Activated CD4-positive, alpha-beta T cell treated with anti-CD3 and anti-CD28 coated beads for 36 hours (primary cell): ENCODE measurements around the gene CAST. TPM values are rescaled to one million over a fixed set of nuclear protein-coding genes. Genes with fewer than 3 reads are reported as not detected.

ENCODE experiments used
- ATAC-seq: fragments of 200-7000 bp; cut with Tn5 transposase; one replicate; pipeline ENCODE4 v1.10.0; 2021; ENCODE audit warnings: mild to moderate bottlenecking, moderate library complexity
- CTCF ChIA-PET: fragments of 350-600 bp; sonication (Branson Sonifier 250); formaldehyde crosslinking; loops from one replicate; lab custom pipeline; 2021; ENCODE audit warnings: antibody characterized with exemption; lab: Charles Lee
- POLR2A ChIA-PET: fragments of 350-600 bp; sonication (Branson Sonifier 250); formaldehyde crosslinking; loops from one replicate; lab custom pipeline; 2021; ENCODE audit warnings: antibody characterized with exemption, inconsistent platforms; lab: Charles Lee
- DNase-seq: peaks from one replicate; pipeline ENCODE4 v3.0.0-alpha.2; 2020
- H3K27ac Mint-ChIP-seq: one replicate; pipeline ENCODE4 v1.8.0; 2021; ENCODE audit warnings: mixed read lengths
- H3K27me3 Mint-ChIP-seq: one replicate; pipeline ENCODE4 v1.8.0; 2021; ENCODE audit warnings: mixed read lengths
- H3K36me3 Mint-ChIP-seq: one replicate; pipeline ENCODE4 v1.8.0; 2021; ENCODE audit warnings: low read depth, mixed read lengths
- H3K4me1 Mint-ChIP-seq: one replicate; pipeline ENCODE4 v1.8.0; 2021; ENCODE audit warnings: mixed read lengths
- H3K4me3 Mint-ChIP-seq: one replicate; pipeline ENCODE4 v1.8.0; 2021; ENCODE audit warnings: mild to moderate bottlenecking, moderate library complexity, mixed read lengths
- H3K9me3 Mint-ChIP-seq: one replicate; pipeline ENCODE4 v1.8.0; 2021; ENCODE audit warnings: low read depth, mixed read lengths
- intact Hi-C, 2 experiments: fragments of 100-400 bp; cut with DNase I in 1 of 2; cut with micrococcal nuclease in 1 of 2; formaldehyde crosslinking; loops; one replicate each; pipeline versions ENCODE4 v1.14.2 to v1.15.1; 2022 to 2024; cut with DNase I, micrococcal nuclease
- total RNA-seq, 2 experiments: library from RNA; stranded (reverse); gene quantifications; one replicate each; pipeline ENCODE4 v1.2.3, GENCODE V29; 2021

Gene CAST
- total RNA-seq, 2 experiments from 2014 or later, result 136 to 211 TPM

DNA sequence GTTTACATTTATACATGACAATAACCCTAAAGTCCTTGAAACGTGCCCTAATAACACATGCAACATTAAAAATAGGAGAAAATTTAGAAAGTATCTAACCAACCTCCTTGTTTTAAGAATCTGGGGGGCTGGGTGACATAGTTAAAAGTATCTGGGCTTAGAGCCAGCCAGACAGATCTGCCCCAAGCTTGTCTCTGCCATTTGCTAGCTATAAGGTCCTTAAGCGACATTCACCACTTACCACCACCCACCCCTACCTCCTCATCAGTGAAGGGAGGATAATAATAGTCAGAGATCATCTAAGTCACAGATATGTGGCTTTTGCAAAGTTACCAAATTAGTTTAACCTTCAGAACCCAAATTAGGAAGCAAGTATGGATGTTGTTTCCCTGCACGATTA, 33.8 kb upstream of the CAST start:
- ChIA-PET CTCF (no interaction called here), POLR2A (no interaction called here)
- peaks cover 5% of the 10 kb centered on the region for H3K4me1 Mint-ChIP-seq
- no peak overlapping the region for H3K27ac Mint-ChIP-seq
- no peaks in the 10 kb centered on the region for H3K27me3 Mint-ChIP-seq
- intact Hi-C loops, result loop anchor here in 1 of 2 experiments (10.0 kb wide), 1 partner anchor 396 kb away; no protein-coding TSS in a partner anchor
- H3K9me3 Mint-ChIP-seq, result no peaks in the 10 kb centered on the region
- DNase-seq (no peak), ATAC-seq (no peak)
- no peak overlapping the region for H3K4me3 Mint-ChIP-seq
- H3K36me3 Mint-ChIP-seq, result no peaks in the 10 kb centered on the region

DNA sequence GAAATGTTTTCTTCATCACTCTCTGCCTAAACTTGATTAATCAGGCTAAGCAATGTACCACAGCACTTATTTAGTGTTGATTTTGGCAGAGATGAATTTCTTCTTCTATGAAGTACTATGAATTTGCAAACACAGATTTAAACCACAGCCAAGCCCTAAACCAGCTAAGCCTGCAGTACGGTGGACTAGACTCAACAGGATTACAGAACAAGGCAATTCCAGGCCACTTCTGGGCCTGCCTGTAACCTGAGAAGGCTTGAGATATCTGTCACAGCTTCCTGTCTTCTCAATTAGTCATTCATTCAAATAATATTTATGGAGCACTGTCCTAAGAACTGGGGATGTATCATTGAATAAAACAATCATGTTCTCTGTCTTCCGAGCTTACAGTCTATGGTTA, 32.4 kb upstream of the CAST start:
- H3K4me3 Mint-ChIP-seq, result no peak overlapping the region
- peaks cover 5% of the 10 kb centered on the region for H3K4me1 Mint-ChIP-seq
- POLR2A ChIA-PET, result no interaction called here
- H3K27ac Mint-ChIP-seq, result no peak overlapping the region
- CTCF ChIA-PET, result interaction anchor here (1.1 kb wide), 2 partner anchors 42 to 58 kb away, joined by 3 read pairs; no protein-coding TSS in a partner anchor
- intact Hi-C loops, result loop anchor here in 1 of 2 experiments (10.0 kb wide), 1 partner anchor 395 kb away; no protein-coding TSS in a partner anchor
- peaks cover 6% of the 10 kb centered on the region for H3K27me3 Mint-ChIP-seq
- DNase-seq (no peak), ATAC-seq (no peak)
- no peaks in the 10 kb centered on the region for H3K36me3 Mint-ChIP-seq
- H3K9me3 Mint-ChIP-seq, result no peaks in the 10 kb centered on the region

DNA sequence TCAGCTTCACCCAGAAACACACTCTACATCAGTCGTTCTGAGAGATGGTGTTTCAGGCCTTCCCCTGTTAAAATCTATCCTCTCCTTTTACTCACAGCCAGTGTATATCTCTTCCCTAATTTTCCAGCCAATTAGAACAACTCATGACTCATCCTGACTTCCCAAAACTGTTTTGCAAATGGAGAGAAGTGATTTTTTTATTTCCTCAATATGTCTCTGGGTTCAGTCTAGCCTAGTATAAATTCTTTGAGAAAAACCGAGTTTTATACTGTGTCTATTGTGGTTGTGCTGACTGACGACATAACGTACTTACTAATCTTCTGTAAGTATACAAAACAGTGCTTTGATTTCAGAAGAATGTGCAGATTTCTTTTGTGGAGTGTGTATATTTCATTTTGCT, 28.4 kb upstream of the CAST start:
- no peak for DNase-seq
- Mint-ChIP-seq H3K36me3 (no peaks in the 10 kb centered on the region), H3K27me3 (peaks cover 11% of the 10 kb centered on the region), H3K27ac (no peak overlapping the region), H3K4me1 (no peaks in the 10 kb centered on the region), H3K9me3 (no peaks in the 10 kb centered on the region), H3K4me3 (no peak overlapping the region)
- ChIA-PET POLR2A (no interaction called here), CTCF (no interaction called here)
- intact Hi-C loops, result no loop called here
- ATAC-seq, result no peak

DNA sequence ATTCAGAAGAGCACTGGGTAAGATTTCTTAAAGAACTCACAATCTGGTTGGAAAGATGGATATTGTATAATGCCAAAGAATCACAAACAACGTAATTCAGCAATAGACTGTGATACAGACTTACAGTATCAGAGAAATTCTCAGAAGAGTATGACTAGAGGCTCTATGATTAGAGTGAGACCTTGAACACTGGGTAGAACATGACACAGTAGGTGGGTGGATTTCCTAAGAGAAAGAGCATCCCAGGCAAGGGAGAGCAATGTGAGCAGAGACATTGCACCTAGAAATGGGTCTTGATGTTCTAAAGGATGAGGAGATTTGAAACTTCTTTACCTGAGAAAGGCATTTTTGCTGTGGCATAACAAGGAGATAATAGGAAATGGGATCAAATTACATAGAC, 27.3 kb upstream of the CAST start:
- Mint-ChIP-seq H3K36me3 (no peaks in the 10 kb centered on the region), H3K27me3 (peaks cover 11% of the 10 kb centered on the region), H3K4me1 (no peaks in the 10 kb centered on the region), H3K9me3 (no peaks in the 10 kb centered on the region), H3K4me3 (no peak overlapping the region), H3K27ac (no peak overlapping the region)
- POLR2A ChIA-PET, result no interaction called here
- intact Hi-C loops, result no loop called here
- no peak for ATAC-seq
- no peak for DNase-seq
- CTCF ChIA-PET, result interaction anchor here (0.9 kb wide), 1 partner anchor 11 kb away, joined by 3 read pairs; no protein-coding TSS in a partner anchor

DNA sequence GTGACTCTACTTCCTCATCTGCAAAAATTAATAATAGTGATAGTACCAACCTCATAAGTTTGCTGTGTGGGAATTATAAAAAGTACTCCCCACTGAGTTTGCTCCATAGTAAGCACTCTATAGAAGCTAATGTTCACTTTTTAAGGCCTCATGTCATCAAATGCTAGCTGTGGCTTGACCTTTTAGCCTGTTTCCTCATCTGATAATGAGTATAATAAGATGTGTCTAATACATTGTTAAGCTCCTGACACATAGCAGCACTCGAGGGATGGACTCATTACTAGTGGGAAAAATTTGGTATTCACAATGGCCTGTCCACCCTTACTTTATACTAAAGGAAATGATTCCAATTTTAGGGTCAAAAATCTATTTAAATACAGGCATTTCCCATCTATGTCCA, 26.1 kb upstream of the CAST start:
- intact Hi-C loops, result no loop called here
- H3K27ac Mint-ChIP-seq, result no peak overlapping the region
- no peak for ATAC-seq
- peaks cover 11% of the 10 kb centered on the region for H3K27me3 Mint-ChIP-seq
- H3K4me3 Mint-ChIP-seq, result no peak overlapping the region
- ChIA-PET POLR2A (interaction anchor here (0.7 kb wide), 1 partner anchor 22 kb away, joined by 3 read pairs; no protein-coding TSS in a partner anchor), CTCF (interaction anchor here (0.9 to 2.0 kb wide), 2 partner anchors 12 to 22 kb away, joined by 3 to 8 read pairs; no protein-coding TSS in a partner anchor)
- DNase-seq, result no peak
- H3K36me3 Mint-ChIP-seq, result no peaks in the 10 kb centered on the region
- no peaks in the 10 kb centered on the region for H3K9me3 Mint-ChIP-seq
- H3K4me1 Mint-ChIP-seq, result no peaks in the 10 kb centered on the region

DNA sequence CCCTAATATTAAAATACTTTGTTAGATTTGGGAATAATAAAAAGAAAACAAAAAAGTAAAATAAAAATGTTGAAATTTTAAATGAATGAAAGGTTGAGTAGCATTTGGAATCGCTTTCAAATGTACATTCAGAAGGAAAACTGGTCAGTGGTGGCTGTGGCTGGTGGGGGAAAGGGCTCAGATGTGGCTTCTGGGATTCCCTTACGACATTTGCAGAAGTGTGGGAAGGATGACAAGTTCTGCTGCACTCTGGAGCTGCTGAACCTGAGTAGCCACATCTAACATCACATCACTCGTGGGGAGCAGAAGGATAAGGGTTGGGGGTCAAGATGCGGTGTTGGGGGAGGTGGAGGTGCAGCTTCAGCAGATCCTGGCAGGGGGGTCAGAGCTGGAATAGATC, 25.6 kb upstream of the CAST start:
- ChIA-PET CTCF (interaction anchor here (2.0 kb wide), 1 partner anchor 22 kb away, joined by 8 read pairs; no protein-coding TSS in a partner anchor), POLR2A (no interaction called here)
- H3K36me3 Mint-ChIP-seq, result no peaks in the 10 kb centered on the region
- DNase-seq, result no peak
- H3K9me3 Mint-ChIP-seq, result no peaks in the 10 kb centered on the region
- peaks cover 12% of the 10 kb centered on the region for H3K27me3 Mint-ChIP-seq
- ATAC-seq, result no peak
- intact Hi-C loops, result no loop called here
- no peak overlapping the region for H3K4me3 Mint-ChIP-seq
- H3K4me1 Mint-ChIP-seq, result no peaks in the 10 kb centered on the region
- H3K27ac Mint-ChIP-seq, result no peak overlapping the region

DNA sequence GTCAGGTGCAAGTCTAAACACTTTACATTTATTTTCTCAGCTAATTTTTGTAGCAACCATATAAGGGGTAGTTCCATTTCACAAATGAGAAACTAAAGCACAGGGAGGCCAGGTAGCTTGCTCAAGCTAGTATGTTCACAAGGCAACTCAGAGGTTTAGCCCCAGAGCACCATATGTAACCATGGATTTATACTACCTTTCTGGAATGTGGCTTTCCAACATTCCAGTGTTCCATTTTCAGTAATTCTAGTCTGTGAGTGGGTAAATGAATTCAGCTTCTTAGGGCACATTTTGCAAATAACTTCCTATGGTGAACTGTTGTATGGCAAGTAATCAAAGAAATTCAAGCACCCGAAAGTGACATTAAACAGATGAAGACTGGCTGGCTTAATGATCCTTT, 25.0 kb upstream of the CAST start:
- Mint-ChIP-seq H3K4me1 (peaks cover 3% of the 10 kb centered on the region), H3K9me3 (no peaks in the 10 kb centered on the region), H3K4me3 (no peak overlapping the region), H3K36me3 (no peaks in the 10 kb centered on the region), H3K27ac (no peak overlapping the region), H3K27me3 (peaks cover 13% of the 10 kb centered on the region)
- intact Hi-C loops, result no loop called here
- ChIA-PET POLR2A (no interaction called here), CTCF (interaction anchor here (2.0 kb wide), 1 partner anchor 23 kb away, joined by 8 read pairs; no protein-coding TSS in a partner anchor)
- ATAC-seq, result no peak
- DNase-seq, result no peak

DNA sequence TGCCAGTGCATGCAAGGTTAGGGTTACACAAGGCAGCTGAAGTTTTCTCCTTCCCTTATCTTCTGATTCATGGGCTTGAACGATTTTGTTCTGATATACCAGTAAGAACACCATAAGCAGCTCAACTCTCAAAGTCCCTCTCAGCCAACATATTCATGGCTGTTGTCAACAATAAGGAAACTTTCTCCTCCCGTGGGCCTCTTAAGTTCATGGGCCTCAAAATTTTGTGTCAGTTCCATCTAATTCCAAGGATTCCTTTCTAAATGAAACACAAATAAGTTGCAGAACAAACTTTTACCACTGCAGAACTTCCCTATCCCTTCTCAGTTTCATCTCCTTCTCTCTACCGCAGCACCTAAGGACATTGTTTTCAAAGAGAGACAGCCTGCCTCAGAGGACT, 23.6 kb upstream of the CAST start:
- no peak for DNase-seq
- ChIA-PET CTCF (interaction anchor here (0.5 kb wide), 1 partner anchor 71 kb away, joined by 3 read pairs; no protein-coding TSS in a partner anchor), POLR2A (no interaction called here)
- Mint-ChIP-seq H3K9me3 (no peaks in the 10 kb centered on the region), H3K36me3 (no peaks in the 10 kb centered on the region), H3K27ac (no peak overlapping the region), H3K4me1 (peaks cover 3% of the 10 kb centered on the region), H3K4me3 (no peak overlapping the region), H3K27me3 (peaks cover 13% of the 10 kb centered on the region)
- intact Hi-C loops, result no loop called here
- ATAC-seq, result no peak

DNA sequence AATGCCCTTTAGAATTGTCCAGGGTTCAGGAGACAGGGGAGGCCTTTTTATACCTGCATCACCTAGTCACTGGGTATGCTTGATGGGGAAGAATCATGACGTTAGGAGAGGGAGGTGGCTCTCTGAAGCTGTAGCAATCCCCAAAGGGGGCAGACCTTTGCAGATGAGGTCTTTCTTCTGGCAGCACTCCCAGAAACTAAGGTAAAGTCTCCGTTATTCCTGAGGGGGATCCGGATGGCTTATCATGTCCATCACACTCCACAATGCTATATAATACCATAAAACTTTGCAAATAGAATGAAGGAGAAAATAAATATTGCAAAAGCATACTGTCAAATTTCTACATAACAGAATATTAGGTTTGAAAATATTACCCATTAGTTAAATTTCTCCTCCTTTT, 21.5 kb upstream of the CAST start:
- ChIA-PET CTCF (no interaction called here), POLR2A (no interaction called here)
- intact Hi-C loops, result no loop called here
- H3K27me3 Mint-ChIP-seq, result peaks cover 3% of the 10 kb centered on the region
- H3K4me3 Mint-ChIP-seq, result no peak overlapping the region
- DNase-seq, result no peak
- no peaks in the 10 kb centered on the region for H3K9me3 Mint-ChIP-seq
- H3K4me1 Mint-ChIP-seq, result peaks cover 3% of the 10 kb centered on the region
- no peaks in the 10 kb centered on the region for H3K36me3 Mint-ChIP-seq
- H3K27ac Mint-ChIP-seq, result no peak overlapping the region
- no peak for ATAC-seq

DNA sequence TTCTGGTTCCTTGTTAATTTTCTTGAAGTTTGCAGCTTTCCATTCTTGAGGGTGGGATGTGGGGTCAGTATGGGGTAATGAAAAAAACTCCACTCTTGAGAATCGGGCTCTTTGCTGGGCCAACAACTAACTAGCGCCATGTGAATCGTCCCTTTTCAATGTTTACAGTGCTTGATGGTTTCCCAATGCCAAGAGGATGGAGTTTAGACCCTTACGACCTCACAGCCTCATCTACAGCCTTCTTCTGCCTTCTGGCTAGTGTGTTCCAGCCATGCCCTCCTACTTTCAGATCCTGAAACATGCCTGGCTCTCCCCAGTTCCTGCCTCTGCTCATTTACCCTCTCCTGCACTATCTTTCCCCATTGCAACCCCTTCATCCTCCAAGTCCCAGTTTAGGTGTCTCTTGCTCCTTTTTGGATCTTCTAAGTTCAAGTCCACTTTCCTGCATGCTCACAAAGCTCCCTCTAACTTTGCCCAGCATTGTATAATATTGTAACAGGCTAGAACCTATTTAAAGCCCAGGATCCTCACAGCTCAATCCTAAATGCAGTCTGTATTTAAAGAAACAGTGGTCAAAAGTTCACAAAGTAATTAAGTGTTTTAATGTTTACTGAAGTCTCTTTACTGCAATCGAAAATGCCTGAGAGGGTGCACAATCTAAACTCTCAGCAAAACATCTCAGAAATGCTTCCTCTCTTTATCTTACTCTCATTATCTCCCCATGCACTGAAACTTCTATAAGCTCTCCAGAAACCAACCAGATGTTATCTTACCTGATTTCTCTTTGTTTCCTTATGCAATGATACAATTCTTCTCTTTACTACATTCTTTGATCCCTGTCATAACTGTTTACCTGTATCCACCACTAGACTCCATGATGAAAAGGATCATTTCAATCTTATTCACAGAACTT, 20.6 kb upstream of the CAST start:
- Mint-ChIP-seq H3K36me3 (no peaks in the 10 kb centered on the region), H3K27me3 (peaks cover 3% of the 10 kb centered on the region), H3K4me3 (no peak overlapping the region), H3K4me1 (peaks cover 3% of the 10 kb centered on the region), H3K9me3 (no peaks in the 10 kb centered on the region), H3K27ac (no peak overlapping the region)
- ChIA-PET POLR2A (no interaction called here), CTCF (no interaction called here)
- intact Hi-C loops, result no loop called here
- DNase-seq (no peak), ATAC-seq (no peak)

DNA sequence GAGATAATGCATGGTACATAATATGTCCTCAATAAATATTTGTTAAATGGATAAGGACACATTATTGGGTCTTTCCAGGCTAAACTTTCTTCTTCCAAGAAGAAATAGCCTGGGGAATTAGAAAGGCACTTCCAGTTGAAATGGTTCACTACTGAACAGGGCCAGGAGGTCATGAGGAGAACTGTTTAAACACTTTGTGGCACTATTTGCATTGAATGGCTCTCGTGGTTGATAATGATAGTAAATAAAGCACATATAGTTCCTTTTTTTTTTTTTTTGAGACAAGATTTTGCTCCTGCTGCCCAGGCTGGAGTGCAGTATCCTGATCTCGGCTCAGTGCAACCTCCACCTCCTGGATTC, 19.9 kb upstream of the CAST start:
- CTCF ChIA-PET, result no interaction called here
- H3K27me3 Mint-ChIP-seq, result peaks cover 2% of the 10 kb centered on the region
- ATAC-seq, result no peak
- POLR2A ChIA-PET, result no interaction called here
- peaks cover 3% of the 10 kb centered on the region for H3K4me1 Mint-ChIP-seq
- intact Hi-C loops, result no loop called here
- H3K36me3 Mint-ChIP-seq, result no peaks in the 10 kb centered on the region
- H3K4me3 Mint-ChIP-seq, result no peak overlapping the region
- no peaks in the 10 kb centered on the region for H3K9me3 Mint-ChIP-seq
- no peak for DNase-seq
- H3K27ac Mint-ChIP-seq, result no peak overlapping the region

DNA sequence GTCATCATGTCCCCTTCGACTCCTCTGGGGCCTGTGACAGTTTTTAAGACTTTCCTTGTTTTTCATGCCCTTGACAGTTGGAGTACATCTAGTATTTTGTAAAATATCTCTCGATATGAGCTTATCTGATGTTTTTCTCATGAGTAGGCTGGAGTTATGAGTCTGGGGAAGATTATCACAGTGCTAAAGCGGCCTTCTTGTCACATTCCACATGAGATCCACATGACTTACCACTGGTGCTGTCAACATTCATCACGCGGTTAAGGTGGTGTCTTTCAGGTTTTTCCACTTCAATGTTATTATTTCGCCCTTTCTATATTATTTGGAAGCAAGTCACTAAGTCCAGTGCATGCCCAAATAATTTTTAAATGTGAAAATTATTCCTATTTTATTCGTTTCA, 17.1 kb upstream of the CAST start:
- no peak overlapping the region for H3K27ac Mint-ChIP-seq
- ChIA-PET POLR2A (no interaction called here), CTCF (interaction anchor here (0.6 kb wide), 1 partner anchor 40 kb away, joined by 3 read pairs; no protein-coding TSS in a partner anchor)
- H3K4me1 Mint-ChIP-seq, result peaks cover 6% of the 10 kb centered on the region
- intact Hi-C loops, result no loop called here
- peaks cover 2% of the 10 kb centered on the region for H3K27me3 Mint-ChIP-seq
- ATAC-seq (no peak), DNase-seq (no peak)
- no peaks in the 10 kb centered on the region for H3K9me3 Mint-ChIP-seq
- no peaks in the 10 kb centered on the region for H3K36me3 Mint-ChIP-seq
- H3K4me3 Mint-ChIP-seq, result no peak overlapping the region
